ENCODE data around the gene NDUFS6.

Gene NDUFS6

GRCh38 chr5:1782385-1783215 lies 18.6 kb upstream of the NDUFS6 start:
- Histone ChIP-seq H3K4me1 (ENCODE audit: control insufficient read depth in 5 of 5, insufficient read depth in 5 of 5, low read length in 5 of 5) (no peaks in the 10 kb centered on the region), H3K36me3 (ENCODE audit: control insufficient read depth in 5 of 5, insufficient read depth in 5 of 5, low read length in 5 of 5) (no peaks in the 10 kb centered on the region), H3K9ac (ENCODE audit: low read length in 5 of 5) (no peak overlapping the region), H3K4me3 (ENCODE audit: low read depth in 1 of 5, low read length in 5 of 5) (no peak overlapping the region), H3K27me3 (ENCODE audit: control insufficient read depth in 5 of 5, insufficient read depth in 4 of 5, low read length in 5 of 5) (peaks cover 0 to 16% (median 14%) of the 10 kb centered on the region in 5 donors), H3K9me3 (ENCODE audit: control insufficient read depth in 5 of 5, low read length in 5 of 5) (no peaks in the 10 kb centered on the region), H3K27ac (ENCODE audit: low read depth, low read length) (no peak overlapping the region)

- Histone ChIP-seq H3K4me3 (ENCODE audit: low read depth in 1 of 5, low read length in 5 of 5) (no peak overlapping the region), H3K9ac (ENCODE audit: low read length in 5 of 5) (no peak overlapping the region), H3K4me1 (ENCODE audit: control insufficient read depth in 5 of 5, insufficient read depth in 5 of 5, low read length in 5 of 5) (no peaks in the 10 kb centered on the region), H3K27ac (ENCODE audit: low read depth, low read length) (no peak overlapping the region), H3K36me3 (ENCODE audit: control insufficient read depth in 5 of 5, insufficient read depth in 5 of 5, low read length in 5 of 5) (no peaks in the 10 kb centered on the region), H3K27me3 (ENCODE audit: control insufficient read depth in 5 of 5, insufficient read depth in 4 of 5, low read length in 5 of 5) (peaks cover 0 to 19% (median 15%) of the 10 kb centered on the region in 5 donors), H3K9me3 (ENCODE audit: control insufficient read depth in 5 of 5, low read length in 5 of 5) (no peaks in the 10 kb centered on the region)
Measured at GRCh38 chr5:1783216-1783554, 18.0 kb upstream of the NDUFS6 start.

- Histone ChIP-seq H3K9ac (ENCODE audit: low read length in 5 of 5) (no peak overlapping the region), H3K27me3 (ENCODE audit: control insufficient read depth in 5 of 5, insufficient read depth in 4 of 5, low read length in 5 of 5) (peaks cover 0 to 22% (median 15%) of the 10 kb centered on the region in 5 donors), H3K9me3 (ENCODE audit: control insufficient read depth in 5 of 5, low read length in 5 of 5) (no peaks in the 10 kb centered on the region), H3K36me3 (ENCODE audit: control insufficient read depth in 5 of 5, insufficient read depth in 5 of 5, low read length in 5 of 5) (no peaks in the 10 kb centered on the region), H3K4me3 (ENCODE audit: low read depth in 1 of 5, low read length in 5 of 5) (no peak overlapping the region), H3K4me1 (ENCODE audit: control insufficient read depth in 5 of 5, insufficient read depth in 5 of 5, low read length in 5 of 5) (no peaks in the 10 kb centered on the region), H3K27ac (ENCODE audit: low read depth, low read length) (no peak overlapping the region)
Measured at GRCh38 chr5:1784197-1785050, 16.8 kb upstream of the NDUFS6 start.

GRCh38 chr5:1785062-1785461 lies 16.1 kb upstream of the NDUFS6 start:
- no peak overlapping the region for H3K27ac ChIP-seq (ENCODE audit: low read depth, low read length)
- H3K27me3 ChIP-seq (ENCODE audit: control insufficient read depth in 5 of 5, insufficient read depth in 4 of 5, low read length in 5 of 5): peaks cover 0 to 20% (median 12%) of the 10 kb centered on the region in 5 donors
- no peaks in the 10 kb centered on the region for H3K36me3 ChIP-seq (ENCODE audit: control insufficient read depth in 5 of 5, insufficient read depth in 5 of 5, low read length in 5 of 5)

GRCh38 chr5:1785984-1786383 lies 15.2 kb upstream of the NDUFS6 start:
- Histone ChIP-seq H3K9ac (ENCODE audit: low read length in 5 of 5) (no peak overlapping the region), H3K4me3 (ENCODE audit: low read depth in 1 of 5, low read length in 5 of 5) (no peak overlapping the region), H3K9me3 (ENCODE audit: control insufficient read depth in 5 of 5, low read length in 5 of 5) (no peaks in the 10 kb centered on the region), H3K27me3 (ENCODE audit: control insufficient read depth in 5 of 5, insufficient read depth in 4 of 5, low read length in 5 of 5) (peaks cover 0 to 20% (median 11%) of the 10 kb centered on the region in 5 donors), H3K4me1 (ENCODE audit: control insufficient read depth in 5 of 5, insufficient read depth in 5 of 5, low read length in 5 of 5) (peaks cover 0 to 13% (median 0%) of the 10 kb centered on the region in 5 donors), H3K36me3 (ENCODE audit: control insufficient read depth in 5 of 5, insufficient read depth in 5 of 5, low read length in 5 of 5) (no peaks in the 10 kb centered on the region), H3K27ac (ENCODE audit: low read depth, low read length) (no peak overlapping the region)

More at GRCh38 chr5:1785062-1785461, 16.1 kb upstream of the NDUFS6 start:
- no peak overlapping the region for H3K9ac ChIP-seq (ENCODE audit: low read length in 5 of 5)
- H3K4me3 ChIP-seq (ENCODE audit: low read depth in 1 of 5, low read length in 5 of 5): no peak overlapping the region
- H3K9me3 ChIP-seq (ENCODE audit: control insufficient read depth in 5 of 5, low read length in 5 of 5): no peaks in the 10 kb centered on the region
- H3K4me1 ChIP-seq (ENCODE audit: control insufficient read depth in 5 of 5, insufficient read depth in 5 of 5, low read length in 5 of 5): peaks cover 0 to 5% (median 0%) of the 10 kb centered on the region in 5 donors

- Histone ChIP-seq H3K27me3 (ENCODE audit: control insufficient read depth in 5 of 5, insufficient read depth in 4 of 5, low read length in 5 of 5) (peaks cover 0 to 16% (median 11%) of the 10 kb centered on the region in 5 donors), H3K9me3 (ENCODE audit: control insufficient read depth in 5 of 5, low read length in 5 of 5) (no peaks in the 10 kb centered on the region), H3K36me3 (ENCODE audit: control insufficient read depth in 5 of 5, insufficient read depth in 5 of 5, low read length in 5 of 5) (no peaks in the 10 kb centered on the region), H3K27ac (ENCODE audit: low read depth, low read length) (no peak overlapping the region), H3K4me3 (ENCODE audit: low read depth in 1 of 5, low read length in 5 of 5) (no peak overlapping the region), H3K4me1 (ENCODE audit: control insufficient read depth in 5 of 5, insufficient read depth in 5 of 5, low read length in 5 of 5) (peaks cover 0 to 13% (median 0%) of the 10 kb centered on the region in 5 donors), H3K9ac (ENCODE audit: low read length in 5 of 5) (no peak overlapping the region)
Measured at GRCh38 chr5:1786621-1787471, 14.4 kb upstream of the NDUFS6 start.

- Histone ChIP-seq H3K9ac (ENCODE audit: low read length in 5 of 5) (no peak overlapping the region), H3K9me3 (ENCODE audit: control insufficient read depth in 5 of 5, low read length in 5 of 5) (no peaks in the 10 kb centered on the region), H3K4me1 (ENCODE audit: control insufficient read depth in 5 of 5, insufficient read depth in 5 of 5, low read length in 5 of 5) (peaks cover 0 to 13% (median 0%) of the 10 kb centered on the region in 5 donors), H3K27ac (ENCODE audit: low read depth, low read length) (no peak overlapping the region), H3K4me3 (ENCODE audit: low read depth in 1 of 5, low read length in 5 of 5) (no peak overlapping the region), H3K36me3 (ENCODE audit: control insufficient read depth in 5 of 5, insufficient read depth in 5 of 5, low read length in 5 of 5) (no peaks in the 10 kb centered on the region), H3K27me3 (ENCODE audit: control insufficient read depth in 5 of 5, insufficient read depth in 4 of 5, low read length in 5 of 5) (peaks cover 0 to 14% (median 7%) of the 10 kb centered on the region in 5 donors)
Measured at GRCh38 chr5:1787472-1788047, 13.6 kb upstream of the NDUFS6 start.

GRCh38 chr5:1788200-1788599 lies 13.0 kb upstream of the NDUFS6 start:
- H3K9ac ChIP-seq (ENCODE audit: low read length in 5 of 5): no peak overlapping the region
- H3K27ac ChIP-seq (ENCODE audit: low read depth, low read length): no peak overlapping the region
- H3K9me3 ChIP-seq (ENCODE audit: control insufficient read depth in 5 of 5, low read length in 5 of 5): no peaks in the 10 kb centered on the region
- no peak overlapping the region for H3K4me3 ChIP-seq (ENCODE audit: low read depth in 1 of 5, low read length in 5 of 5)
- peaks cover 0 to 18% (median 0%) of the 10 kb centered on the region in 5 donors for H3K4me1 ChIP-seq (ENCODE audit: control insufficient read depth in 5 of 5, insufficient read depth in 5 of 5, low read length in 5 of 5)
- H3K36me3 ChIP-seq (ENCODE audit: control insufficient read depth in 5 of 5, insufficient read depth in 5 of 5, low read length in 5 of 5): no peaks in the 10 kb centered on the region
- H3K27me3 ChIP-seq (ENCODE audit: control insufficient read depth in 5 of 5, insufficient read depth in 4 of 5, low read length in 5 of 5): peaks cover 0 to 14% (median 7%) of the 10 kb centered on the region in 5 donors

GRCh38 chr5:1788828-1789227 lies 12.4 kb upstream of the NDUFS6 start:
- peaks cover 0 to 14% (median 7%) of the 10 kb centered on the region in 5 donors for H3K27me3 ChIP-seq (ENCODE audit: control insufficient read depth in 5 of 5, insufficient read depth in 4 of 5, low read length in 5 of 5)
- no peak overlapping the region for H3K9ac ChIP-seq (ENCODE audit: low read length in 5 of 5)
- peaks cover 0 to 22% (median 0%) of the 10 kb centered on the region in 5 donors for H3K4me1 ChIP-seq (ENCODE audit: control insufficient read depth in 5 of 5, insufficient read depth in 5 of 5, low read length in 5 of 5)
- no peaks in the 10 kb centered on the region for H3K36me3 ChIP-seq (ENCODE audit: control insufficient read depth in 5 of 5, insufficient read depth in 5 of 5, low read length in 5 of 5)
- H3K9me3 ChIP-seq (ENCODE audit: control insufficient read depth in 5 of 5, low read length in 5 of 5): no peaks in the 10 kb centered on the region
- H3K4me3 ChIP-seq (ENCODE audit: low read depth in 1 of 5, low read length in 5 of 5): no peak overlapping the region
- H3K27ac ChIP-seq (ENCODE audit: low read depth, low read length): no peak overlapping the region
